Prostate gland (tissue), 2 donors: ENCODE measurements around the gene SLC39A9. TPM values are rescaled to one million over a fixed set of nuclear protein-coding genes. Genes with fewer than 3 reads are reported as not detected.

Experiments
- DNase-seq: peaks from one replicate; pipeline ENCODE4 v3.0.0-alpha.2; 2019; ENCODE audit warnings: low spot score
- H3K27ac ChIP-seq, 2 donors: fragments of 200-600 bp; sonication (generic); 2 replicates each; pipeline ENCODE4 v1.5.1; 2017 to 2019
- H3K27me3 ChIP-seq: fragments of 200-600 bp; sonication (generic); replicated peaks from 2 replicates; pipeline ENCODE4 v1.5.1; 2019; ENCODE audit not compliant: insufficient read depth
- H3K36me3 ChIP-seq, 2 donors: fragments of 200-600 bp; sonication (generic); 1 replicate in 1 of 2; 2 replicates in 1 of 2; pipeline versions ENCODE4 v1.5.1 to v1.8.1; 2017 to 2019
- H3K4me1 ChIP-seq: fragments of 200-600 bp; sonication (generic); replicated peaks from 2 replicates; pipeline ENCODE4 v1.5.1; 2019
- H3K4me3 ChIP-seq, 2 donors: fragments of 200-600 bp; sonication (generic); 2 replicates each; pipeline ENCODE4 v1.5.1; 2017 to 2019
- H3K9me3 ChIP-seq: fragments of 200-600 bp; sonication (generic); 2 replicates; pipeline ENCODE4 v1.5.1; 2017
- POLR2A ChIP-seq: fragments of 450-650 bp; IDR thresholded peaks from one replicate; pipeline ENCODE4 v1.6.1; 2016; ENCODE audit warnings: antibody characterized with exemption, mild to moderate bottlenecking
- POLR2AphosphoS5 ChIP-seq: sonication (generic); formaldehyde crosslinking; IDR thresholded peaks from one replicate; pipeline ENCODE4 v1.6.1; 2017; ENCODE audit warnings: antibody characterized with exemption
- WGBS: methylation state at CpG from one replicate; pipeline ENCODE4 v1.1.5; 2018; 5-methylcytosine and 5-hydroxymethylcytosine counted together
- intact Hi-C: fragments of 100-400 bp; cut with DNase I; formaldehyde crosslinking; loops from one replicate; pipeline ENCODE4 v1.14.2; 2022
- total RNA-seq, 2 donors: library from RNA; depleted of rRNA; stranded (reverse); fragments of >200 nt; gene quantifications; one replicate each; pipeline ENCODE4 v1.1.0, GENCODE V29; 2016
- TF ChIP-seq, protein P1 (sequence below), 4 experiments: fragments of 200-600 bp in 2 of 4; fragments of 450-650 bp in 2 of 4; sonication (generic) in 2 of 4; IDR thresholded peaks; 1 replicate in 3 of 4; 2 replicates in 1 of 4; pipeline ENCODE4 v1.5.1; 2016 to 2019; ENCODE audit warnings: antibody characterized with exemption in 4 of 4, mild to moderate bottlenecking in 2 of 4, moderate library complexity in 2 of 4

SLC39A9 gene
- total RNA-seq, 2 donors from 2014 or later: 71.5 to 102 TPM

DNA sequence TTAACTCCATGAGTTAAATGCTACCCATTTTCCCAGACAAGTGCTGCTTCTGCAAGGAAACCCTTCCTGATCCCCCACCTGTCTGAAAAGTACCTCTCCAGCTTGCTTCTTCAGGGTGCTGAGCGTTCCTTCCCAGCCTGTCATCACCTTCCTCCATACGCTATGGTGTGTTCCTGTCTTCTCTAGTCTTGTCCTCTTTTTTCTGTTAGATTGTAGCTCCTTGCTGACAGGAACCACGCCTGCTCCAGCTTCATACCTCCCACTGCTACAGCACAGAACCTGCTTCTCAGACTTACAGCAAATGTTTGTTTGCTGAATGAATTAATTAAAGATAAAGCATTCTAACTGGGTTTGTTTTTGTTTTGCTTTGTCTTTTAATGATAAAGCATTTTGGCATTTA is 39.5 kb upstream of the SLC39A9 start:
- DNase-seq: no peak
- no peak overlapping the region for H3K27ac ChIP-seq
- H3K9me3 ChIP-seq: no peaks in the 10 kb centered on the region
- intact Hi-C loops: loop anchor here (10.0 kb wide), 1 partner anchor 224 kb away; no protein-coding TSS in a partner anchor
- WGBS: 93% methylated on average over 3 of the region's 3 CpGs
- TF ChIP-seq POLR2A (no peak), POLR2AphosphoS5 (no peak)
- TF ChIP-seq, protein P1, sequence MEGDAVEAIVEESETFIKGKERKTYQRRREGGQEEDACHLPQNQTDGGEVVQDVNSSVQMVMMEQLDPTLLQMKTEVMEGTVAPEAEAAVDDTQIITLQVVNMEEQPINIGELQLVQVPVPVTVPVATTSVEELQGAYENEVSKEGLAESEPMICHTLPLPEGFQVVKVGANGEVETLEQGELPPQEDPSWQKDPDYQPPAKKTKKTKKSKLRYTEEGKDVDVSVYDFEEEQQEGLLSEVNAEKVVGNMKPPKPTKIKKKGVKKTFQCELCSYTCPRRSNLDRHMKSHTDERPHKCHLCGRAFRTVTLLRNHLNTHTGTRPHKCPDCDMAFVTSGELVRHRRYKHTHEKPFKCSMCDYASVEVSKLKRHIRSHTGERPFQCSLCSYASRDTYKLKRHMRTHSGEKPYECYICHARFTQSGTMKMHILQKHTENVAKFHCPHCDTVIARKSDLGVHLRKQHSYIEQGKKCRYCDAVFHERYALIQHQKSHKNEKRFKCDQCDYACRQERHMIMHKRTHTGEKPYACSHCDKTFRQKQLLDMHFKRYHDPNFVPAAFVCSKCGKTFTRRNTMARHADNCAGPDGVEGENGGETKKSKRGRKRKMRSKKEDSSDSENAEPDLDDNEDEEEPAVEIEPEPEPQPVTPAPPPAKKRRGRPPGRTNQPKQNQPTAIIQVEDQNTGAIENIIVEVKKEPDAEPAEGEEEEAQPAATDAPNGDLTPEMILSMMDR (IDR thresholded peaks at IDR 0.05): no peak
- no peak overlapping the region for H3K4me3 ChIP-seq
- H3K27me3 ChIP-seq: no peaks in the 10 kb centered on the region
- no peaks in the 10 kb centered on the region for H3K36me3 ChIP-seq
- peaks cover 5% of the 10 kb centered on the region for H3K4me1 ChIP-seq

DNA sequence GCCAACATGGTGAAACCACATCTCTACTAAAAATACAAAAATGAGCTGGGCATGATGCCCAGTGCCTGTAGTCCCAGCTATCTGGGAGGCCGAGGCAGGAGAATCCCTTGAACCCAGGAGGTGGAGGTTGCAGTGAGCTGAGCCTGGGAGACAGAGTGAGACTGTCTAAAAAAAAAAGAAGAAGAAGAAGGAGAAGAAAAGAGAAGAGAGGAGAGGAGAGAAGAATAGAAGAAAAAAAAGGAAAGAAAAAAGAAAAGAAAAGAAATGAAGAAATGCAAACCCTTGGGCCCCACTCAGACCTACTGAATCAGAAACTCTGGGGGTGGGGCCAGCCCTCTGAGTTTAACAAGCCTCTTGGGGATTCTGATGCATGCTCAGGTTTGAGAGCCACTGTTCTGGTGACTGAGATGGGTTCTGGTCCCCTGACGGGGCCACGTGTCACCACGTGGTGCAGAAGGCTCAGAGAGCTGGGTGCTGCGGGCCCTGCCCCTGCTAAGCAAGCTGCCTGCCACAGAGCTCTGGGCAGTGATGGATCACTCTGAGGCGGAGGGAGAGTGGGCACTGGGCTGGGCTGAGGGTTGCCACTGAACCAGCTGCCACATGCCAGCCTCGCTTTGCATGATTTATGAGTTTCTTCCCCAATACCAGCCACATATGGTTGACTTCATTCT is 37.9 kb upstream of the SLC39A9 start:
- intact Hi-C loops: loop anchor here (5.0 kb wide), 1 partner anchor 118 kb away; no protein-coding TSS in a partner anchor
- no peak for DNase-seq

DNA sequence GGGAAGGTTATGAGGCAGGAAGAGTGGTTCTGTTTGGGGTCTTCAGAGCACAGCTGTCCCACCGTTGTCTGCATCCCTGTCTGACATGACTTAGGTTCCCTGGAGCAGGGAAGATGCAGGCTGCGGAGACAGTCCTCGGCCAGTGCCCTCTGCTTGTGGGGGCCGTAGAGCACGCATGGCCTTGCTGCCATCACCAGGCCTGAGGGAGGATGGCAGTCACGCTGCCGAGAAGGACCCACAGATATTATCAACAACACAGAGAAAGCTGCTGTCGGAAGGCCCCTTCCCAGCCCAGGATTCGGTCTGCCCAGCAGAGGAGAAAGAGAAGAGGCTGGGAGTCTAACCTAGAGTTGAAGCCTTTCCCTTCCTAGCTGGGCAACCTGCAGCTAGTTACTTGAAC is 35.4 kb upstream of the SLC39A9 start:
- Histone ChIP-seq H3K9me3 (no peaks in the 10 kb centered on the region), H3K27me3 (no peaks in the 10 kb centered on the region), H3K4me3 (no peak overlapping the region), H3K27ac (no peak overlapping the region), H3K36me3 (no peaks in the 10 kb centered on the region), H3K4me1 (no peaks in the 10 kb centered on the region)
- no peak for TF ChIP-seq POLR2A
- TF ChIP-seq, protein P1 (IDR thresholded peaks at IDR 0.05): peak in 2 of 4 experiments; percentile 48 to 60
- DNase-seq: no peak
- WGBS: 32% methylated on average over 9 of the region's 9 CpGs
- intact Hi-C loops: loop anchor here (5.0 kb wide), 1 partner anchor 121 kb away; no protein-coding TSS in a partner anchor

More for the DNA sequence above, 37.9 kb upstream of the SLC39A9 start:
- Histone ChIP-seq H3K27ac (no peak overlapping the region), H3K4me1 (peaks cover 2% of the 10 kb centered on the region), H3K27me3 (no peaks in the 10 kb centered on the region), H3K4me3 (no peak overlapping the region), H3K9me3 (no peaks in the 10 kb centered on the region), H3K36me3 (no peaks in the 10 kb centered on the region)
- TF ChIP-seq POLR2AphosphoS5: no peak
- TF ChIP-seq, protein P1 (IDR thresholded peaks at IDR 0.05): no peak
- no peak for TF ChIP-seq POLR2A
- WGBS: 56% methylated on average over 7 of the region's 7 CpGs

DNA sequence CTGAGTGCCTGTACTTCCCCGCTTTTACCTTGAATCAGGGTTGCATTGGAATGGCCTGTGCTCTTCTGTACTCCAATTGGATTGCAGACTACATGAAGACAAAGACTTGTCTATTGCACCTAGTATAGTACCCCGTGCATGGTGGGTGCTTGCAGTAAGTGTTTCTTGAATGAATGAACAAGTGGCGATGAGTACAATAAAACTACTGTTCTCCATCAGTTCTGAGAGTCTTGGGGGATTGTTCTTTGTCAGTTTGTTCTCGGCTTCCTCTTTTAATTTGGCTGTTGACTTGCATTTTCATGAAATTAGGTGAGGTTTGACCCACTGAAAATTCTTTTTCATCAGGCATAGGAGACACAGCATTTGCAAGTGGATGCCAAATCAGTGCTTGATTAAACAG is 34.5 kb upstream of the SLC39A9 start:
- WGBS: 74% methylated on average over 4 of the region's 4 CpGs
- Histone ChIP-seq H3K9me3 (no peaks in the 10 kb centered on the region), H3K4me3 (no peak overlapping the region), H3K4me1 (no peaks in the 10 kb centered on the region), H3K27me3 (no peaks in the 10 kb centered on the region), H3K36me3 (no peaks in the 10 kb centered on the region), H3K27ac (no peak overlapping the region)
- intact Hi-C loops: loop anchor here (5.0 kb wide), 1 partner anchor 122 kb away; no protein-coding TSS in a partner anchor
- no peak for DNase-seq
- TF ChIP-seq POLR2AphosphoS5 (no peak), POLR2A (no peak)
- TF ChIP-seq, protein P1 (IDR thresholded peaks at IDR 0.05): no peak

DNA sequence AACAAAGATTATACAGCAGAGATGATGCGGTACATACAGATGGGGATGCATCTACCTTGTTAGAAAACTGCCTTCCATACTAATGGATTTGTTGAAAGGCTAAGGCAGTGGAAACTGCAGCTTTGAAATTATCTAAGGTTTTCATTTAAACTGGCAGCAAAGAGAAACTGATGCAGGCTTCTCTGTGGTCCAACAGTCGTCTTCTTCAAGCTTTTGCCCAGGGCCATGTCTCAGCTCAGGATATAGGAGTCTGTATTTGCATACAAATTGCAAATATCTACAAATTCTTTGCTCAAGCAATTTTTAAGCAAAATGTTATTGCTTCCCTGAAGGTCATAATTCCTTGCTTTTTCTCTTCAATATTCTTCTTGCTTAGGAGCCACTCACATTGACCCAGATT is 34.1 kb upstream of the SLC39A9 start:
- TF ChIP-seq POLR2A (no peak), POLR2AphosphoS5 (no peak)
- TF ChIP-seq, protein P1 (IDR thresholded peaks at IDR 0.05): no peak
- Histone ChIP-seq H3K27me3 (no peaks in the 10 kb centered on the region), H3K27ac (no peak overlapping the region), H3K4me1 (no peaks in the 10 kb centered on the region), H3K36me3 (no peaks in the 10 kb centered on the region), H3K9me3 (no peaks in the 10 kb centered on the region), H3K4me3 (no peak overlapping the region)
- DNase-seq: no peak
- 84% methylated on average over 2 of the region's 2 CpGs for WGBS
- intact Hi-C loops: loop anchor here (5.0 kb wide), 1 partner anchor 122 kb away; no protein-coding TSS in a partner anchor
